Fibroblast of the aortic adventitia (primary cell): Measurements from ENCODE around the gene CNNM2. TPM values are rescaled to one million over a fixed set of nuclear protein-coding genes. Genes with fewer than 3 reads are reported as not detected.
"Not testable (repeated sequence)": the region's sequence is repeated elsewhere in the genome, so short reads cannot be mapped to it uniquely, and the experiment has no call there.

Source experiments
- DNase-seq: peaks from one replicate; pipeline ENCODE4 v3.0.0-alpha.2; 2010; ENCODE audit warnings: low read depth
- H3K4me3 ChIP-seq: 2 replicates; pipeline ENCODE4 v1.5.1; 2011; ENCODE audit warnings: low read depth, mild to moderate bottlenecking, control low read depth, low read length, moderate library complexity
- small RNA-seq: library from RNA; depleted of rRNA; stranded (forward); fragments of <200 nt; gene quantifications from one replicate; pipeline ENCODE3, GENCODE V24; 2012
- total RNA-seq: library from RNA; depleted of rRNA; stranded (reverse); fragments of >200 nt; gene quantifications from 2 replicates; pipeline ENCODE4 v1.2.3, GENCODE V29; 2012; ENCODE audit warnings: low replicate concordance
- TF ChIP-seq, protein P1 (sequence below): IDR thresholded peaks from 2 replicates; pipeline ENCODE4 v1.5.1; 2011; ENCODE audit warnings: mild to moderate bottlenecking, low read length, control low read depth, inconsistent platforms; ENCODE audit not compliant: insufficient read depth

CNNM2 gene
- total RNA-seq, 1 donor, result 6.1 TPM

DNA sequence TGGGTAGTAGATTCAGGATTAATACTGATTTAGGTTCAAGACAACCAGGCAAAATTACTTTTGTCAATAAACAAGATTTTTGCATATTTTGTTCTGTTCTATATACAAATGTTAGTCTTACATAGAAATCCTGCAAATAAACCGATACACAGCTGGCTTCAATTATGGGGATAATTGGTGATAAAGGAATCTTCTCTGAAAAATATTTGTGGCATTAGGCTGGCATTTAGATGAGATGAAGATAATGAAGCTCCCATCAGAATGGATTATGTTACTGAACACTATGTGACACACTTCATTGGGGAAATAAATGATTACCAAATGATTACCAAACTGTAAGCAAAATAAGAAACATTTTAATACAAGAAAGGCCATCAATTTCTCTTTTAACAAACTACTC, 209.1 kb downstream of the CNNM2 start:
- TF ChIP-seq, protein P1, sequence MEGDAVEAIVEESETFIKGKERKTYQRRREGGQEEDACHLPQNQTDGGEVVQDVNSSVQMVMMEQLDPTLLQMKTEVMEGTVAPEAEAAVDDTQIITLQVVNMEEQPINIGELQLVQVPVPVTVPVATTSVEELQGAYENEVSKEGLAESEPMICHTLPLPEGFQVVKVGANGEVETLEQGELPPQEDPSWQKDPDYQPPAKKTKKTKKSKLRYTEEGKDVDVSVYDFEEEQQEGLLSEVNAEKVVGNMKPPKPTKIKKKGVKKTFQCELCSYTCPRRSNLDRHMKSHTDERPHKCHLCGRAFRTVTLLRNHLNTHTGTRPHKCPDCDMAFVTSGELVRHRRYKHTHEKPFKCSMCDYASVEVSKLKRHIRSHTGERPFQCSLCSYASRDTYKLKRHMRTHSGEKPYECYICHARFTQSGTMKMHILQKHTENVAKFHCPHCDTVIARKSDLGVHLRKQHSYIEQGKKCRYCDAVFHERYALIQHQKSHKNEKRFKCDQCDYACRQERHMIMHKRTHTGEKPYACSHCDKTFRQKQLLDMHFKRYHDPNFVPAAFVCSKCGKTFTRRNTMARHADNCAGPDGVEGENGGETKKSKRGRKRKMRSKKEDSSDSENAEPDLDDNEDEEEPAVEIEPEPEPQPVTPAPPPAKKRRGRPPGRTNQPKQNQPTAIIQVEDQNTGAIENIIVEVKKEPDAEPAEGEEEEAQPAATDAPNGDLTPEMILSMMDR, result no peak
- no peak for DNase-seq
- no peak overlapping the region for H3K4me3 ChIP-seq

DNA sequence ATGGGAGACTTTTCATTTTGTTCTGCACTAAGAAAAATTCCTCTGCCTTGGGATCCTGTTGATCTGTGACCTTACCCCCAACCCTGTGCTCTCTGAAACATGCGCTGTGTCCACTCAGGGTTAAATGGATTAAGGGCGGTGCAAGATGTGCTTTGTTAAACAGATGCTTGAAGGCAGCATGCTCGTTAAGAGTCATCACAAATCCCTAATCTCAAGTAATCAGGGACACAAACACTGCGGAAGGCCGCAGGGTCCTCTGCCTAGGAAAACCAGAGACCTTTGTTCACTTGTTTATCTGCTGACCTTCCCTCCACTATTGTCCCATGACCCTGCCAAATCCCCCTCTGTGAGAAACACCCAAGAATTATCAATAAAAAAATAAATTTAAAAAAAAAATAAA, 212.1 kb downstream of the CNNM2 start:
- not testable (repeated sequence) for H3K4me3 ChIP-seq, DNase-seq

DNA sequence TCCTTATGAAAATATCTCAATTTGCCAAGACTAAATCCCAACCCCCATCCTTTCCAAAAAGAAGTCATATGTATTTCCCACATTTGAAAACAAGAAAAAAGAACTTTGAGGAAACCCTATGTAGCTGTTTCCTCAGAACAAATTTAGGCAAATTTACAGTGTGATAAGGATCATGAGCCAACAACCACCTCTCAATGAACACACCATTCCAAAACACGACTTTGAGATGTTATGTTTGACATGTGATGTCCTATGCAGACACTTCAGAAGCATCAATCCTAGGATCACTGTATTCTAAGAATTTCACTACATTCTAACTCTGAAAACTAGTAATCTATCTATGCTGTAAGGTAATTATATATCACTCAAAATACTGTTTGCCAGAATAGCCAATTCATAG, 212.8 kb downstream of the CNNM2 start:
- DNase-seq, result no peak
- TF ChIP-seq, protein P1, result no peak

DNA sequence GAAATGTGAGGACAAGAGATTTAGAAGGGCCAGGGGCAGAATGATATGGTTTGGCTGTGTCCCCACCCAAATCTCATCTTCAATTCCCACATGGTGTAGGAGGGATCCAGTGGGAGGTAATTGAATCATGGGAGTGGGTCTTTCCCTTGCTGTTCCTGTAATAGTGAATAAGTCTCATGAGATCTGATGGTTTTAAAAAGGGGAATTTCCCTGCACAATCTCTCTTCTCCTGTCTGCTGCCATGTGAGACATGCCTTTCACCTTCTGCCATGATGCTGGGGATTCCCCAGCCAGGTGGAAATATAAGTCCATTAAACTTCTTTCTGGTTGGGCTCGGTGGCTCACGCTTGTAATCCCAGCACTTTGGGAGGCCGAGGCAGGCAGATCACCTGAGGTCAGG, 217.1 kb downstream of the CNNM2 start:
- H3K4me3 ChIP-seq, DNase-seq: not testable (repeated sequence)

More for the DNA sequence above, 212.8 kb downstream of the CNNM2 start:
- no peak overlapping the region for H3K4me3 ChIP-seq

DNA sequence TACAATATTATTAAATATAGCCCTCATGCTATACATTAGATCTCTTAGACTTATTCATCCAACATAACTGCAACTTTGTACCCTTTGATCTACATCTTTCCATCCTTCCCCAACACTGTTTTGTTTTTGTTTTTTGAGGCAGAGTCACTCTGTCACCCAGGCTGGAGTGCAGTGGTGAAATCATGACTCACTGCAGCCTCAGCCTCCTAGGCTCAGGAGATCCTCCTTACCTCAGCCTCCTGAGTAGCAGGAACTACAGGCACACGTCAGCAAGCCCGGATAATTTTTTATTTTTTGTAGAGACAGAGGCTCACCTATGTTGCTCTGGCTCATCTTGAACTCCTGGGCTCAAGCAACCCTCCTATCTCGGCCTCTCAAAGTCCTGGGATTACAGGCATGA, 221.7 kb downstream of the CNNM2 start:
- no peak overlapping the region for H3K4me3 ChIP-seq
- TF ChIP-seq, protein P1, result no peak
- DNase-seq, result no peak

Small RNAs within 50 kb of the gene (small RNA-seq; reads per million reads assigned to genes)
- not detected for gene AS3MT
- gene RF00026, result not detected
- not detected for gene RF02271

Other genes starting within 250 kb of the CNNM2 start
- gene ARL3, start 203.9 kb upstream of the CNNM2 start, total RNA-seq, result 10.4 and 12.1 TPM in 2 replicates
- 2.3 and 3.8 TPM in 2 replicates for gene SFXN2, start 203.7 kb upstream of the CNNM2 start, total RNA-seq
- 28.4 and 76.1 TPM in 2 replicates for gene WBP1L, start 174.3 kb upstream of the CNNM2 start, total RNA-seq
- not detected in 2 replicates for gene CYP17A1, start 80.9 kb upstream of the CNNM2 start, total RNA-seq
- gene BORCS7, start 64.0 kb upstream of the CNNM2 start, total RNA-seq, result 12.2 and 23.9 TPM in 2 replicates
- gene AS3MT, start 48.8 kb upstream of the CNNM2 start, total RNA-seq, result 2.9 and 7.0 TPM in 2 replicates